Vagina (tissue), 2 donors: ENCODE results near the gene UNC13B. TPM values are rescaled to one million over a fixed set of nuclear protein-coding genes. Genes with fewer than 3 reads are reported as not detected.

Source experiments
- DNase-seq, 2 donors: peaks; one replicate each; pipeline ENCODE4 v3.0.0-alpha.2; 2017; ENCODE audit errors: extremely low spot score in 2 of 2
- H3K27ac ChIP-seq: fragments of 200-600 bp; sonication (generic); one replicate; pipeline ENCODE4 v1.5.1; 2019
- H3K27me3 ChIP-seq: fragments of 200-600 bp; sonication (generic); one replicate; pipeline ENCODE4 v1.5.1; 2019
- H3K36me3 ChIP-seq, 2 donors: fragments of 200-600 bp; sonication (generic); one replicate each; pipeline ENCODE4 v1.5.1; 2017 to 2019
- H3K4me1 ChIP-seq: fragments of 200-600 bp; sonication (generic); one replicate; pipeline ENCODE4 v1.5.1; 2019
- H3K4me3 ChIP-seq, 2 donors: fragments of 200-600 bp; sonication (generic); 1 replicate in 1 of 2; 2 replicates in 1 of 2; pipeline ENCODE4 v1.5.1; 2016 to 2019
- H3K9me3 ChIP-seq: fragments of 200-600 bp; sonication (generic); one replicate; pipeline ENCODE4 v1.5.1; 2019
- CTCF ChIP-seq, 3 experiments: fragments of 450-650 bp in 2 of 3; fragments of 200-600 bp in 1 of 3; sonication (generic) in 1 of 3; IDR thresholded peaks; one replicate each; pipeline ENCODE4 v1.5.1; 2017 to 2019; ENCODE audit warnings: antibody characterized with exemption in 3 of 3, mild to moderate bottlenecking in 2 of 3, moderate library complexity in 2 of 3
- POLR2A ChIP-seq, 2 donors: fragments of 450-650 bp; IDR thresholded peaks; one replicate each; pipeline ENCODE4 v1.6.1; 2017; ENCODE audit warnings: antibody characterized with exemption in 2 of 2, mild to moderate bottlenecking in 2 of 2, moderate library complexity in 2 of 2
- POLR2AphosphoS5 ChIP-seq, 2 donors: sonication (generic); formaldehyde crosslinking; IDR thresholded peaks; one replicate each; pipeline ENCODE4 v1.9.0; 2017; ENCODE audit warnings: antibody characterized with exemption in 2 of 2, mild to moderate bottlenecking in 2 of 2, low read depth in 1 of 2; ENCODE audit not compliant: insufficient read depth in 1 of 2
- intact Hi-C: fragments of 100-400 bp; cut with DNase I; formaldehyde crosslinking; loops from one replicate; pipeline ENCODE4 v1.15.1; 2023
- total RNA-seq: library from RNA; depleted of rRNA; stranded (reverse); fragments of >200 nt; gene quantifications from one replicate; pipeline ENCODE4 v1.2.3, GENCODE V29; 2016

UNC13B gene
- total RNA-seq, 1 donor from 2014 or later = 20.4 TPM

DNA sequence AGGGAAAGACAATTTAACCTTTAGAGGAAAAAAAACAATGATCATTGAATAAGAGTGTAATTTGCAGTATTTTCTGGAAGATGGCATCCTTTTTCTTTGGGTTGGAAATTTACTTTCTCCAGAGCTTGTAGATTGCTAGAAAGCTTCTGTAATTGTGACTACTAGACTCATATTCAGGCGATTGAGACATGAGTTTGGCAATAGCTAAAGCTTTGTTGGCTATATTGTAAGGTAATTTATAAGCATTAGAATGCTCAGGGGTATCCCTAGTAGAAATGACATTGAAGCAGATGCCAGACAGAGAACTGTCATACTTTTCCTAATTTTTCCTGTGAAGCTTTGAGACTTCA, 115.3 kb downstream of the UNC13B start:
- Histone ChIP-seq H3K9me3 (no peaks in the 10 kb centered on the region), H3K27ac (peak overlapping the region; percentile 71), H3K4me1 (peaks cover 16% of the 10 kb centered on the region), H3K27me3 (no peaks in the 10 kb centered on the region), H3K4me3 (peak overlapping the region in 1 of 2 donors; percentile 29), H3K36me3 (no peaks in the 10 kb centered on the region)
- DNase-seq = no peak
- intact Hi-C loops = no loop called here
- TF ChIP-seq POLR2A (IDR thresholded peaks at IDR 0.05) (no peak), POLR2AphosphoS5 (IDR thresholded peaks at IDR 0.05; ENCODE audit: insufficient read depth in 1 of 2, low read depth in 1 of 2) (no peak), CTCF (IDR thresholded peaks at IDR 0.05) (no peak)

GRCh38 chr9:35277628-35278359, 116.0 kb downstream of the UNC13B start:
- H3K27me3 ChIP-seq = no peaks in the 10 kb centered on the region
- no peak for DNase-seq
- peaks cover 16% of the 10 kb centered on the region for H3K4me1 ChIP-seq
- intact Hi-C loops = no loop called here
- H3K4me3 ChIP-seq = no peak overlapping the region
- no peaks in the 10 kb centered on the region for H3K36me3 ChIP-seq
- peak in 1 of 2 donors; percentile 60 for TF ChIP-seq POLR2AphosphoS5 (IDR thresholded peaks at IDR 0.05; ENCODE audit: insufficient read depth in 1 of 2, low read depth in 1 of 2)
- TF ChIP-seq POLR2A (IDR thresholded peaks at IDR 0.05) = no peak
- no peak for TF ChIP-seq CTCF (IDR thresholded peaks at IDR 0.05)
- H3K27ac ChIP-seq = peak overlapping the region; percentile 71
- H3K9me3 ChIP-seq = no peaks in the 10 kb centered on the region

GRCh38 chr9:35279946-35280345, 118.1 kb downstream of the UNC13B start:
- Histone ChIP-seq H3K9me3 (no peaks in the 10 kb centered on the region), H3K4me1 (peaks cover 16% of the 10 kb centered on the region), H3K27me3 (no peaks in the 10 kb centered on the region), H3K4me3 (no peak overlapping the region), H3K27ac (no peak overlapping the region), H3K36me3 (no peaks in the 10 kb centered on the region)
- no peak for DNase-seq
- no peak for TF ChIP-seq CTCF (IDR thresholded peaks at IDR 0.05)
- TF ChIP-seq POLR2A (IDR thresholded peaks at IDR 0.05) = no peak
- TF ChIP-seq POLR2AphosphoS5 (IDR thresholded peaks at IDR 0.05; ENCODE audit: insufficient read depth in 1 of 2, low read depth in 1 of 2) = no peak
- intact Hi-C loops = no loop called here

- H3K4me3 ChIP-seq = no peak overlapping the region
These were observed 118.6 kb downstream of the UNC13B start for GRCh38 chr9:35280399-35280798.

More at GRCh38 chr9:35280399-35280798, 118.6 kb downstream of the UNC13B start:
- Histone ChIP-seq H3K36me3 (no peaks in the 10 kb centered on the region), H3K9me3 (no peaks in the 10 kb centered on the region), H3K27ac (no peak overlapping the region), H3K27me3 (no peaks in the 10 kb centered on the region), H3K4me1 (peaks cover 16% of the 10 kb centered on the region)
- TF ChIP-seq POLR2AphosphoS5 (IDR thresholded peaks at IDR 0.05; ENCODE audit: insufficient read depth in 1 of 2, low read depth in 1 of 2) (no peak), CTCF (IDR thresholded peaks at IDR 0.05) (no peak), POLR2A (IDR thresholded peaks at IDR 0.05) (no peak)
- no peak for DNase-seq
- intact Hi-C loops = no loop called here
